Upper lobe of left lung (tissue), 4 donors: ENCODE measurements around the gene KIAA1549.

ENCODE experiments used
- POLR2AphosphoS5 ChIP-seq, 2 donors: sonication (generic); formaldehyde crosslinking; IDR thresholded peaks; one replicate each; pipeline ENCODE4 v1.5.1; 2017; ENCODE audit warnings: antibody characterized with exemption in 2 of 2
- TF ChIP-seq, protein P1 (sequence below), 6 experiments: fragments of 450-650 bp in 4 of 6; fragments of 200-600 bp in 2 of 6; sonication (generic) in 2 of 6; IDR thresholded peaks; one replicate each; pipeline ENCODE4 v1.5.1; 2016 to 2019; ENCODE audit warnings: antibody characterized with exemption in 6 of 6

GRCh38 chr7:138864667-138865066, 116.5 kb downstream of the KIAA1549 start:
- TF ChIP-seq, protein P1, sequence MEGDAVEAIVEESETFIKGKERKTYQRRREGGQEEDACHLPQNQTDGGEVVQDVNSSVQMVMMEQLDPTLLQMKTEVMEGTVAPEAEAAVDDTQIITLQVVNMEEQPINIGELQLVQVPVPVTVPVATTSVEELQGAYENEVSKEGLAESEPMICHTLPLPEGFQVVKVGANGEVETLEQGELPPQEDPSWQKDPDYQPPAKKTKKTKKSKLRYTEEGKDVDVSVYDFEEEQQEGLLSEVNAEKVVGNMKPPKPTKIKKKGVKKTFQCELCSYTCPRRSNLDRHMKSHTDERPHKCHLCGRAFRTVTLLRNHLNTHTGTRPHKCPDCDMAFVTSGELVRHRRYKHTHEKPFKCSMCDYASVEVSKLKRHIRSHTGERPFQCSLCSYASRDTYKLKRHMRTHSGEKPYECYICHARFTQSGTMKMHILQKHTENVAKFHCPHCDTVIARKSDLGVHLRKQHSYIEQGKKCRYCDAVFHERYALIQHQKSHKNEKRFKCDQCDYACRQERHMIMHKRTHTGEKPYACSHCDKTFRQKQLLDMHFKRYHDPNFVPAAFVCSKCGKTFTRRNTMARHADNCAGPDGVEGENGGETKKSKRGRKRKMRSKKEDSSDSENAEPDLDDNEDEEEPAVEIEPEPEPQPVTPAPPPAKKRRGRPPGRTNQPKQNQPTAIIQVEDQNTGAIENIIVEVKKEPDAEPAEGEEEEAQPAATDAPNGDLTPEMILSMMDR (IDR thresholded peaks at IDR 0.05): no peak
- TF ChIP-seq POLR2AphosphoS5 (IDR thresholded peaks at IDR 0.05): no peak
